ENCODE measurements around the gene SSBP3. TPM values are rescaled to one million over a fixed set of nuclear protein-coding genes. Genes with fewer than 3 reads are reported as not detected.

SSBP3 gene
- total and polyA plus RNA-seq, 2 of the 13 experiments (the other 11 are each of a cell fraction or from before 2014, with no cell fraction given), result 8.5 to 17.6 TPM

DNA sequence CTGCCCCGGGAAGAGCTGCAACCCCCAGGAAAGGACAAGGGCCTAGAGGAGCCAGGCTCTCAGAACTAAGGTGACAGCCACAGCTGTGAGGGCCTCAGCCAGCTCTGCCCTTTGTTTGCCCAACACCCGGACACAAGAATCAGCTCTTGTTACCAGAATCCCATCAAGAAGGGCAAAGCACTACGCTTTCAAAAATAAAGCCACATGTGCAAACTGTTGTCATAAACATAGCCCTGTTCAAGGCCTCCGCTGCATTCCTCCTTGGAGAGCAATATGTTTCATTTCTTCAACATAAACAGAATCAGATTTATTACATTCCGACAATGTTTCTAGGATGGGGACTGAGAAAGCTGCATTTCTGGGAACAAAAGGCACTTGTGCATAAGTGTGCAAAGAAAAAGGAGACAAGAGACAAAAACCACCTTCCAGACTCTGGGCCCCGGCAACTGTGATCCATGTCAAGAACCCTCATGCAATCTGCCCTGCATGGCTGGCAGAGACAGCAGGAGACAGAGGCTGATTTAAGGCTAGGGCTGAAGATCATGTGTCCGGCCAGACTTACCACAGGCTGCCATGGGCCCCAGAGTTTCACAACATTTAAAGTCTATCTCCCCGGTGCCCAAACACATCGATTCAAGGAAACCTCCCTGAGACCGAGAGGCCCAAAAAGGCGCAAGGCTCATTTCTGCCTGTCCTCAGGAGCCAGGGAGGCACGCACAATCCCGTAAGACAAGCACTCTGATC is 71.0 kb downstream of the SSBP3 start:
- peak overlapping the region; percentile 18 for H3K27ac ChIP-seq (ENCODE audit: extremely low read length, insufficient read depth, low read length)
- POLR2A ChIA-PET, result no interaction called here
- H3K4me1 ChIP-seq (ENCODE audit: insufficient read depth, low read length), result peaks cover 43% of the 10 kb centered on the region
- no peaks in the 10 kb centered on the region for H3K9me3 ChIP-seq (ENCODE audit: low read length)
- WGBS (ENCODE audit: low lambda C conversion rate), result 67% methylated on average over 12 of the region's 13 CpGs
- ATAC-seq, result peak; percentile 47
- H3K9ac ChIP-seq (ENCODE audit: insufficient read depth, low read depth, low read length), result no peak overlapping the region
- in situ Hi-C loops (cut with HindIII; ENCODE audit: extremely low pct_ligation_motif_present, low pct_unique_long_range_greater_than_20kb) (no loop called here), intact Hi-C loops (cut with micrococcal nuclease; ENCODE audit: unreplicated experiment) (no loop called here)
- peaks cover 8% of the 10 kb centered on the region for H3K79me2 ChIP-seq (ENCODE audit: insufficient read depth, low read length)
- H3K4me2 ChIP-seq (ENCODE audit: low read depth, low read length), result peak overlapping the region; percentile 25; the same call in 1 of the 2 replicates
- no peak for FAIRE-seq
- TF ChIP-seq SRSF4 (IDR thresholded peaks at IDR 0.05; ENCODE audit: low read depth, low read length, poor library complexity, severe bottlenecking), result no peak
- TF ChIP-seq, protein P1, sequence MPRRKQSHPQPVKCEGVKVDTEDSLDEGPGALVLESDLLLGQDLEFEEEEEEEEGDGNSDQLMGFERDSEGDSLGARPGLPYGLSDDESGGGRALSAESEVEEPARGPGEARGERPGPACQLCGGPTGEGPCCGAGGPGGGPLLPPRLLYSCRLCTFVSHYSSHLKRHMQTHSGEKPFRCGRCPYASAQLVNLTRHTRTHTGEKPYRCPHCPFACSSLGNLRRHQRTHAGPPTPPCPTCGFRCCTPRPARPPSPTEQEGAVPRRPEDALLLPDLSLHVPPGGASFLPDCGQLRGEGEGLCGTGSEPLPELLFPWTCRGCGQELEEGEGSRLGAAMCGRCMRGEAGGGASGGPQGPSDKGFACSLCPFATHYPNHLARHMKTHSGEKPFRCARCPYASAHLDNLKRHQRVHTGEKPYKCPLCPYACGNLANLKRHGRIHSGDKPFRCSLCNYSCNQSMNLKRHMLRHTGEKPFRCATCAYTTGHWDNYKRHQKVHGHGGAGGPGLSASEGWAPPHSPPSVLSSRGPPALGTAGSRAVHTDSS (CRISPR knock-in tag; conservative IDR thresholded peaks at IDR 0.05), result no peak
- TF ChIP-seq CEBPB (IDR thresholded peaks at IDR 0.05; ENCODE audit: borderline replicate concordance, low read depth, low read length), result 0 out of 2 replicates have a peak, but pooled peaks have one; percentile 14
- peak; percentile 37; the same call in 1 of the 2 replicates for TF ChIP-seq ZNF792 (CRISPR knock-in tag; IDR thresholded peaks at IDR 0.05)
- no peak overlapping the region for H3K4me3 ChIP-seq (replicated peaks in 1 of 3; ENCODE audit: insufficient read depth in 1 of 3, low read depth in 2 of 3, low read length in 3 of 3)
- no peak overlapping the region for H2AFZ ChIP-seq (ENCODE audit: low read length)
- no peak for DNase-seq (ENCODE audit: low spot score)
- H3K36me3 ChIP-seq (replicated peaks in 1 of 2; ENCODE audit: control insufficient read depth in 1 of 2, insufficient read depth in 2 of 2, low read length in 2 of 2), result no peaks in the 10 kb centered on the region; a peak in 1 of 5 replicates
- H3K27me3 ChIP-seq (ENCODE audit: control insufficient read depth in 1 of 2, insufficient read depth in 2 of 2, low read length in 2 of 2), result no peaks in the 10 kb centered on the region
- CTCF ChIA-PET (ENCODE audit: low intra/inter-chr PET ratio, low total read pairs), result no interaction called here
- no TSS peak for BruUV-seq (replicated peaks)
- peaks cover 4% of the 10 kb centered on the region for H4K20me1 ChIP-seq (ENCODE audit: insufficient read depth, low read length)
